A549 (cell line): ENCODE measurements around the gene SEPHS1. TPM values are rescaled to one million over a fixed set of nuclear protein-coding genes. Genes with fewer than 3 reads are reported as not detected.

Source experiments
- ATAC-seq, 2 experiments: fragments of 200-7000 bp in 1 of 2; fragments of >200 bp in 1 of 2; cut with Nextera tagmentation in 1 of 2; cut with Tn5 transposase in 1 of 2; 3 replicates each; pipeline versions ENCODE4 v1.8.0 to v1.9.1; 2018 to 2020; ENCODE audit warnings: mild to moderate bottlenecking in 1 of 2, moderate library complexity in 1 of 2
- CTCF ChIA-PET: fragments of 300-600 bp; sonication (Branson Sonifier 250); formaldehyde crosslinking; extraction: SDS; loops from one replicate; lab custom pipeline; 2021; ENCODE audit warnings: antibody characterized with exemption, inconsistent platforms; lab: Yijun Ruan, JAX
- POLR2A ChIA-PET: fragments of 350-600 bp; formaldehyde crosslinking; extraction: SDS; loops from one replicate; lab custom pipeline; 2021; ENCODE audit warnings: antibody characterized with exemption, inconsistent platforms; lab: Yijun Ruan, JAX
- DNase-seq, 2 experiments: peaks; one replicate each; pipeline versions ENCODE4 v3.0.0 to v3.0.0-alpha.2; 2011 to 2016; ENCODE audit warnings: low read depth in 1 of 2, low spot score in 1 of 2
- FAIRE-seq: peaks from 2 replicates; lab custom pipeline; 2011; peaks lifted over from hg19 to GRCh38; lab: Jason Lieb, UNC
- H3K27ac ChIP-seq, 2 experiments: fragments of >200 bp; sonication (Bioruptor Twin); formaldehyde crosslinking; 3 replicates each; pipeline ENCODE4 v1.5.1; 2016 to 2017
- H3K4me1 ChIP-seq: fragments of >200 bp; sonication (Bioruptor Twin); formaldehyde crosslinking; 3 replicates; pipeline ENCODE4 v1.6.1; 2016
- H3K4me2 ChIP-seq: fragments of >200 bp; sonication (Bioruptor Twin); formaldehyde crosslinking; 3 replicates; pipeline ENCODE4 v1.6.1; 2016
- H3K4me3 ChIP-seq: fragments of >200 bp; sonication (Bioruptor Twin); formaldehyde crosslinking; 3 replicates; pipeline ENCODE4 v1.5.1; 2016
- H3K9me3 ChIP-seq: fragments of >200 bp; sonication (Bioruptor Twin); formaldehyde crosslinking; 3 replicates; pipeline ENCODE4 v1.6.1; 2016
- CHD2 ChIP-seq: fragments of 150-350 bp; IDR thresholded peaks from 2 replicates; pipeline ENCODE4 v1.6.1; 2014; ENCODE audit warnings: low read length; ENCODE audit not compliant: partially characterized antibody
- CHD4 ChIP-seq: fragments of 200-600 bp; sonication (generic); IDR thresholded peaks from 2 replicates; pipeline ENCODE4 v1.6.1; 2016; ENCODE audit warnings: antibody characterized with exemption, mild to moderate bottlenecking, borderline replicate concordance
- EHF ChIP-seq: fragments of 250-450 bp; sonication (Bioruptor Pico); IDR thresholded peaks from 2 replicates; pipeline ENCODE4 v1.5.0; 2020; ENCODE audit warnings: mild to moderate bottlenecking
- FOSB ChIP-seq: fragments of 250-450 bp; sonication (Bioruptor Pico); IDR thresholded peaks from 2 replicates; pipeline ENCODE4 v1.5.0; 2020; ENCODE audit warnings: mild to moderate bottlenecking, moderate library complexity
- FOXS1 ChIP-seq: fragments of 250-450 bp; sonication (Bioruptor Pico); IDR thresholded peaks from 2 replicates; pipeline ENCODE4 v1.5.0; 2020; ENCODE audit warnings: mild to moderate bottlenecking, moderate library complexity
- HDAC2 ChIP-seq: fragments of 200-600 bp; sonication (generic); IDR thresholded peaks from 2 replicates; pipeline ENCODE4 v1.6.1; 2016
- HOXB5 ChIP-seq: fragments of 250-450 bp; sonication (Bioruptor Pico); IDR thresholded peaks from 2 replicates; pipeline ENCODE4 v1.5.0; 2020; ENCODE audit warnings: mild to moderate bottlenecking, moderate library complexity
- JUN ChIP-seq, 2 experiments: fragments of >200 bp; sonication (Bioruptor Twin); formaldehyde crosslinking; IDR thresholded peaks; 2 replicates in 1 of 2; 3 replicates in 1 of 2; pipeline ENCODE4 v1.6.1; 2016 to 2017
- JUNB ChIP-seq: fragments of >200 bp; sonication (Bioruptor Twin); formaldehyde crosslinking; IDR thresholded peaks from 2 replicates; pipeline ENCODE4 v1.6.1; 2016
- MAFK ChIP-seq: fragments of 450-650 bp; IDR thresholded peaks from 2 replicates; pipeline ENCODE4 v1.6.1; 2014; ENCODE audit not compliant: partially characterized antibody
- MAZ ChIP-seq: fragments of 150-350 bp; IDR thresholded peaks from 2 replicates; pipeline ENCODE4 v1.6.1; 2014; ENCODE audit warnings: antibody characterized with exemption, low read depth, low read length, borderline replicate concordance
- NFE2L2 ChIP-seq: fragments of 150-350 bp; conservative IDR thresholded peaks from 2 replicates; pipeline ENCODE4 v1.6.1; 2014; ENCODE audit warnings: low read length
- POLR2AphosphoS2 ChIP-seq: conservative IDR thresholded peaks from 2 replicates; pipeline ENCODE4 v1.6.1; 2012; ENCODE audit warnings: low read length, improper control_type of control experiment, inconsistent platforms
- RARB ChIP-seq: fragments of 250-450 bp; sonication (Bioruptor Pico); IDR thresholded peaks from 2 replicates; pipeline ENCODE4 v1.8.0; 2021; ENCODE audit warnings: mild to moderate bottlenecking, moderate library complexity
- RCOR1 ChIP-seq: fragments of 150-350 bp; IDR thresholded peaks from 2 replicates; pipeline ENCODE4 v1.6.1; 2014; ENCODE audit warnings: antibody characterized with exemption, low read length, low read depth
- RFX5 ChIP-seq: fragments of 450-650 bp; IDR thresholded peaks from 2 replicates; pipeline ENCODE4 v1.7.1; 2014; ENCODE audit warnings: antibody characterized with exemption, mild to moderate bottlenecking, moderate library complexity
- RNF2 ChIP-seq: fragments of 200-600 bp; sonication (generic); IDR thresholded peaks from 2 replicates; pipeline ENCODE4 v1.6.1; 2016; ENCODE audit warnings: low read depth, mild to moderate bottlenecking, antibody characterized with exemption, moderate library complexity, borderline replicate concordance
- TP53 ChIP-seq: fragments of 250-450 bp; sonication (Bioruptor Pico); IDR thresholded peaks from 2 replicates; pipeline ENCODE4 v1.5.0; 2021; ENCODE audit warnings: mild to moderate bottlenecking, moderate library complexity
- ZC3H11A ChIP-seq: fragments of 450-650 bp; IDR thresholded peaks from 2 replicates; pipeline ENCODE4 v1.6.1; 2014; ENCODE audit warnings: antibody characterized with exemption, mild to moderate bottlenecking
- ZNF302 ChIP-seq: fragments of 250-450 bp; sonication (Bioruptor Pico); IDR thresholded peaks from 2 replicates; pipeline ENCODE4 v1.9.0; 2021; ENCODE audit warnings: inconsistent platforms, mild to moderate bottlenecking, moderate library complexity
- WGBS: methylation state at CpG from one replicate; pipeline ENCODE4 v1.1.6; 2017; ENCODE audit errors: missing lambda C conversion rate; 5-methylcytosine and 5-hydroxymethylcytosine counted together
- polyA plus RNA-seq, 4 experiments: library from polyadenylated mRNA; depleted of rRNA in 3 of 4; stranded (reverse); fragments of >200 nt; fragmentation: RNase III in 1 of 4; extraction: RNeasy Plus Mini Kit Qiagen cat#74134 plus additional on column Dnase treatment in 1 of 4; gene quantifications; 2 replicates in 3 of 4; 3 replicates in 1 of 4; pipeline ENCODE4 v1.2.3, GENCODE V29; 2011 to 2017
- TF ChIP-seq, protein P1 (sequence below): fragments of 200-600 bp; sonication (generic); IDR thresholded peaks from 2 replicates; pipeline ENCODE4 v1.6.1; 2016; ENCODE audit warnings: antibody characterized with exemption, mild to moderate bottlenecking, moderate library complexity
- TF ChIP-seq, protein P2 (sequence below): fragments of >200 bp; sonication (Bioruptor Twin); formaldehyde crosslinking; IDR thresholded peaks from 3 replicates; pipeline ENCODE4 v1.5.1; 2016
- TF ChIP-seq, protein P3 (sequence below): fragments of 150-350 bp; IDR thresholded peaks from 2 replicates; pipeline ENCODE4 v1.6.1; 2014; ENCODE audit warnings: low read depth, mild to moderate bottlenecking, low read length
- TF ChIP-seq, protein P4 (sequence below): fragments of 250-450 bp; sonication (Bioruptor Pico); IDR thresholded peaks from 2 replicates; pipeline ENCODE4 v1.5.0; 2021; ENCODE audit warnings: mild to moderate bottlenecking, moderate library complexity, borderline replicate concordance

SEPHS1 gene
- polyA plus RNA-seq, 2 of the 4 experiments (the other 2 are of a cell fraction) = 71.4 to 124 TPM

DNA sequence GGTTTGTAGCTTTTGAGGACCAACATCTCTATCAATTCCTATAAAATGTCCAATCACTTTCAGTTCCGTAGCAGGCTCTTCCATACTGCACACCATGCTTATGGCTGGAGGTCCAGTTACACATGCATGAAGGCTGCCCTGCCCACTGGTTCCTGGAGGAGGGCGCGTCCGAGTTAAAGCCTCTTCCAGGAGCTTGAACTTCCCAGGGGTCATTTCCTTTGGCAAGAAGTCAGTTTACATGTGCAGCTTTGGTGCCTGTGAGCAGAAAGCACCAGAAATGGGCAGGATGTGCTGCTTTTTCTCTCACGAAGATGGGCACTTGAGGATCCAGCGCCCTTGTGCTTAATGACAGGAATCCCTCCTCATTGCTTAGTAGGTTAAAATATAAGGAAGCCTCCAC lies 30.6 kb downstream of the SEPHS1 start (continued):
- TF ChIP-seq NFE2L2 = no peak

DNA sequence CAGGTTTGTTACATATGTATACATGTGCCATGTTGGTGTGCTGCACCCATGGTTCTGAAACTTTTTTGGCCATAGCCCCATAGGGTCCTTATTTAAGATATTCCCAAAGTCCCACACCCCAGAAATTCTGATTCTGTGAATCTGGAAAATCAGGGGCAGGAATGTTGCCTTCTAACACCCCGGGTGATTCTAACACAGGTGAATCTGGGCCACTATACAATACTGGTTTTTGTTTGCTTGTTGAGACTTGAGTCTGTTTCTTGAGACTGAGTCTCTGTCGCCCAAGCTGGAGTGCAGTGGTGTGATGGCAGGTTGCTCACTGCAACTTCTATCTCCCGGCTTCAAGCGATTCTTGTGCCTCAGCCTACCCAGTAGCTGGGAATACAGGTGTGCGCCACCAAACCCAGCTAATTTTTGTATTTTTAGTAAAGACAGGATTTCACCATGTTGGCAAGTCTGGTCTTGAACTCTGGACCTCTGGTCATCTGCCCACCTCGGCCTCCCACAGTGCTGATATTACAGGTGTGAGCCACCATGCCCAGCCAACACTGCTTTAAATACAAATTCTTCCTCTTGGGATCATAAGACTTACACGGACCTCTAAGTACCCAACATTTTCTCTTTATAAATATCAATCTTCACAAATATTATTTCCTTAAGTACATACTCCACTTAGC lies 31.3 kb downstream of the SEPHS1 start:
- TF ChIP-seq ZNF302 (CRISPR knock-in tag) (no peak), RCOR1 (no peak), MAZ (no peak), NFE2L2 (no peak), HDAC2 (no peak), RARB (CRISPR knock-in tag) (no peak), RNF2 (no peak), EHF (CRISPR knock-in tag) (no peak)
- POLR2A ChIA-PET = interaction anchor here (1.1 to 1.5 kb wide), 2 partner anchors 14 to 18 kb away, joined by 3 read pairs; no protein-coding TSS in a partner anchor
- Histone ChIP-seq H3K9me3 (no peaks in the 10 kb centered on the region), H3K4me1 (no peaks in the 10 kb centered on the region), H3K27ac (no peak overlapping the region), H3K4me2 (no peak overlapping the region), H3K4me3 (no peak overlapping the region)
- DNase-seq (no peak), ATAC-seq (no peak; a peak in 1 of 6 replicates), FAIRE-seq (no peak)
- 87% methylated on average over 7 of the region's 7 CpGs for WGBS
- CTCF ChIA-PET = interaction anchor here (0.8 to 3.8 kb wide), 3 partner anchors 12 to 155 kb away, joined by 3 to 17 read pairs (median 7); partner anchors contain the start of gene MCM10

DNA sequence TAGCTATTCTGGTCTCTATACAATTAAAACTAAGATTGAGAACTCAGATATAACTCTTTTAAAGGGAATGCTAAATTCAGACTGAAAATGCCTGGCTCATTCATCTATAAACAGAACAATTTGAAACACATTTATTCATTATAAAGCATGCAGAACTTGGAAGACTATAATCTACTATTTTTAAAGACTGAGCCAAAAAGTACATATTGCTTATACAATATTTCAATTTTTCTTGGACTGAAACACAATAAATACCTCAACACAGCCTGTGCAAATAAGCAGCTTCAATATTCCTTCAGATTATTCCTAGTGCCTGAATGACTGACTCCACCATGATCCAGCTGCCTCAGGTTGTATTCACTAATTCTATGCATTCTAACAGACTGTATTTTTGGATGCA lies 32.7 kb downstream of the SEPHS1 start:
- CTCF ChIA-PET = interaction anchor here (1.2 to 3.8 kb wide), 3 partner anchors 11 to 57 kb away, joined by 3 to 17 read pairs (median 7); no protein-coding TSS in a partner anchor
- POLR2A ChIA-PET = no interaction called here
- Histone ChIP-seq H3K9me3 (no peaks in the 10 kb centered on the region), H3K27ac (no peak overlapping the region), H3K4me1 (no peaks in the 10 kb centered on the region), H3K4me2 (no peak overlapping the region), H3K4me3 (no peak overlapping the region)
- TF ChIP-seq CHD4 (no peak), FOSB (CRISPR knock-in tag) (no peak), ZC3H11A (no peak), CHD2 (no peak), FOXS1 (CRISPR knock-in tag) (no peak), RARB (CRISPR knock-in tag) (no peak), POLR2AphosphoS2 (no peak), MAFK (no peak), JUN (IDR thresholded peaks at IDR 0.05) (no peak), RFX5 (no peak), HOXB5 (CRISPR knock-in tag) (no peak), JUNB (no peak), TP53 (CRISPR knock-in tag) (no peak)
- TF ChIP-seq, protein P1, sequence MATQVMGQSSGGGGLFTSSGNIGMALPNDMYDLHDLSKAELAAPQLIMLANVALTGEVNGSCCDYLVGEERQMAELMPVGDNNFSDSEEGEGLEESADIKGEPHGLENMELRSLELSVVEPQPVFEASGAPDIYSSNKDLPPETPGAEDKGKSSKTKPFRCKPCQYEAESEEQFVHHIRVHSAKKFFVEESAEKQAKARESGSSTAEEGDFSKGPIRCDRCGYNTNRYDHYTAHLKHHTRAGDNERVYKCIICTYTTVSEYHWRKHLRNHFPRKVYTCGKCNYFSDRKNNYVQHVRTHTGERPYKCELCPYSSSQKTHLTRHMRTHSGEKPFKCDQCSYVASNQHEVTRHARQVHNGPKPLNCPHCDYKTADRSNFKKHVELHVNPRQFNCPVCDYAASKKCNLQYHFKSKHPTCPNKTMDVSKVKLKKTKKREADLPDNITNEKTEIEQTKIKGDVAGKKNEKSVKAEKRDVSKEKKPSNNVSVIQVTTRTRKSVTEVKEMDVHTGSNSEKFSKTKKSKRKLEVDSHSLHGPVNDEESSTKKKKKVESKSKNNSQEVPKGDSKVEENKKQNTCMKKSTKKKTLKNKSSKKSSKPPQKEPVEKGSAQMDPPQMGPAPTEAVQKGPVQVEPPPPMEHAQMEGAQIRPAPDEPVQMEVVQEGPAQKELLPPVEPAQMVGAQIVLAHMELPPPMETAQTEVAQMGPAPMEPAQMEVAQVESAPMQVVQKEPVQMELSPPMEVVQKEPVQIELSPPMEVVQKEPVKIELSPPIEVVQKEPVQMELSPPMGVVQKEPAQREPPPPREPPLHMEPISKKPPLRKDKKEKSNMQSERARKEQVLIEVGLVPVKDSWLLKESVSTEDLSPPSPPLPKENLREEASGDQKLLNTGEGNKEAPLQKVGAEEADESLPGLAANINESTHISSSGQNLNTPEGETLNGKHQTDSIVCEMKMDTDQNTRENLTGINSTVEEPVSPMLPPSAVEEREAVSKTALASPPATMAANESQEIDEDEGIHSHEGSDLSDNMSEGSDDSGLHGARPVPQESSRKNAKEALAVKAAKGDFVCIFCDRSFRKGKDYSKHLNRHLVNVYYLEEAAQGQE = no peak
- TF ChIP-seq, protein P2, sequence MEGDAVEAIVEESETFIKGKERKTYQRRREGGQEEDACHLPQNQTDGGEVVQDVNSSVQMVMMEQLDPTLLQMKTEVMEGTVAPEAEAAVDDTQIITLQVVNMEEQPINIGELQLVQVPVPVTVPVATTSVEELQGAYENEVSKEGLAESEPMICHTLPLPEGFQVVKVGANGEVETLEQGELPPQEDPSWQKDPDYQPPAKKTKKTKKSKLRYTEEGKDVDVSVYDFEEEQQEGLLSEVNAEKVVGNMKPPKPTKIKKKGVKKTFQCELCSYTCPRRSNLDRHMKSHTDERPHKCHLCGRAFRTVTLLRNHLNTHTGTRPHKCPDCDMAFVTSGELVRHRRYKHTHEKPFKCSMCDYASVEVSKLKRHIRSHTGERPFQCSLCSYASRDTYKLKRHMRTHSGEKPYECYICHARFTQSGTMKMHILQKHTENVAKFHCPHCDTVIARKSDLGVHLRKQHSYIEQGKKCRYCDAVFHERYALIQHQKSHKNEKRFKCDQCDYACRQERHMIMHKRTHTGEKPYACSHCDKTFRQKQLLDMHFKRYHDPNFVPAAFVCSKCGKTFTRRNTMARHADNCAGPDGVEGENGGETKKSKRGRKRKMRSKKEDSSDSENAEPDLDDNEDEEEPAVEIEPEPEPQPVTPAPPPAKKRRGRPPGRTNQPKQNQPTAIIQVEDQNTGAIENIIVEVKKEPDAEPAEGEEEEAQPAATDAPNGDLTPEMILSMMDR = no peak
- TF ChIP-seq, protein P3, sequence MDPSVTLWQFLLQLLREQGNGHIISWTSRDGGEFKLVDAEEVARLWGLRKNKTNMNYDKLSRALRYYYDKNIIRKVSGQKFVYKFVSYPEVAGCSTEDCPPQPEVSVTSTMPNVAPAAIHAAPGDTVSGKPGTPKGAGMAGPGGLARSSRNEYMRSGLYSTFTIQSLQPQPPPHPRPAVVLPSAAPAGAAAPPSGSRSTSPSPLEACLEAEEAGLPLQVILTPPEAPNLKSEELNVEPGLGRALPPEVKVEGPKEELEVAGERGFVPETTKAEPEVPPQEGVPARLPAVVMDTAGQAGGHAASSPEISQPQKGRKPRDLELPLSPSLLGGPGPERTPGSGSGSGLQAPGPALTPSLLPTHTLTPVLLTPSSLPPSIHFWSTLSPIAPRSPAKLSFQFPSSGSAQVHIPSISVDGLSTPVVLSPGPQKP = no peak
- TF ChIP-seq, protein P4, sequence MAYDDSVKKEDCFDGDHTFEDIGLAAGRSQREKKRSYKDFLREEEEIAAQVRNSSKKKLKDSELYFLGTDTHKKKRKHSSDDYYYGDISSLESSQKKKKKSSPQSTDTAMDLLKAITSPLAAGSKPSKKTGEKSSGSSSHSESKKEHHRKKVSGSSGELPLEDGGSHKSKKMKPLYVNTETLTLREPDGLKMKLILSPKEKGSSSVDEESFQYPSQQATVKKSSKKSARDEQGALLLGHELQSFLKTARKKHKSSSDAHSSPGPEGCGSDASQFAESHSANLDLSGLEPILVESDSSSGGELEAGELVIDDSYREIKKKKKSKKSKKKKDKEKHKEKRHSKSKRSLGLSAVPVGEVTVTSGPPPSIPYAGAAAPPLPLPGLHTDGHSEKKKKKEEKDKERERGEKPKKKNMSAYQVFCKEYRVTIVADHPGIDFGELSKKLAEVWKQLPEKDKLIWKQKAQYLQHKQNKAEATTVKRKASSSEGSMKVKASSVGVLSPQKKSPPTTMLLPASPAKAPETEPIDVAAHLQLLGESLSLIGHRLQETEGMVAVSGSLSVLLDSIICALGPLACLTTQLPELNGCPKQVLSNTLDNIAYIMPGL (CRISPR knock-in tag) = no peak
- ATAC-seq (no peak), FAIRE-seq (no peak), DNase-seq (no peak)
